GM19463 (cell line): Measurements from ENCODE around the gene CD101.
A peak's percentile ranks its signal among the peaks of the same experiment; 100 is the strongest.
"Not testable (repeated sequence)": the region's sequence is repeated elsewhere in the genome, so short reads cannot be mapped to it uniquely, and the experiment has no call there.

Experiments
- ATAC-seq: cut with Tn5 transposase; IDR thresholded peaks from one replicate; pipeline ENCODE4 v1.9.1; 2021; ENCODE audit warnings: mild to moderate bottlenecking, moderate library complexity; ENCODE audit not compliant: unreplicated experiment

CD101 gene, protein sequence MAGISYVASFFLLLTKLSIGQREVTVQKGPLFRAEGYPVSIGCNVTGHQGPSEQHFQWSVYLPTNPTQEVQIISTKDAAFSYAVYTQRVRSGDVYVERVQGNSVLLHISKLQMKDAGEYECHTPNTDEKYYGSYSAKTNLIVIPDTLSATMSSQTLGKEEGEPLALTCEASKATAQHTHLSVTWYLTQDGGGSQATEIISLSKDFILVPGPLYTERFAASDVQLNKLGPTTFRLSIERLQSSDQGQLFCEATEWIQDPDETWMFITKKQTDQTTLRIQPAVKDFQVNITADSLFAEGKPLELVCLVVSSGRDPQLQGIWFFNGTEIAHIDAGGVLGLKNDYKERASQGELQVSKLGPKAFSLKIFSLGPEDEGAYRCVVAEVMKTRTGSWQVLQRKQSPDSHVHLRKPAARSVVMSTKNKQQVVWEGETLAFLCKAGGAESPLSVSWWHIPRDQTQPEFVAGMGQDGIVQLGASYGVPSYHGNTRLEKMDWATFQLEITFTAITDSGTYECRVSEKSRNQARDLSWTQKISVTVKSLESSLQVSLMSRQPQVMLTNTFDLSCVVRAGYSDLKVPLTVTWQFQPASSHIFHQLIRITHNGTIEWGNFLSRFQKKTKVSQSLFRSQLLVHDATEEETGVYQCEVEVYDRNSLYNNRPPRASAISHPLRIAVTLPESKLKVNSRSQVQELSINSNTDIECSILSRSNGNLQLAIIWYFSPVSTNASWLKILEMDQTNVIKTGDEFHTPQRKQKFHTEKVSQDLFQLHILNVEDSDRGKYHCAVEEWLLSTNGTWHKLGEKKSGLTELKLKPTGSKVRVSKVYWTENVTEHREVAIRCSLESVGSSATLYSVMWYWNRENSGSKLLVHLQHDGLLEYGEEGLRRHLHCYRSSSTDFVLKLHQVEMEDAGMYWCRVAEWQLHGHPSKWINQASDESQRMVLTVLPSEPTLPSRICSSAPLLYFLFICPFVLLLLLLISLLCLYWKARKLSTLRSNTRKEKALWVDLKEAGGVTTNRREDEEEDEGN

DNA sequence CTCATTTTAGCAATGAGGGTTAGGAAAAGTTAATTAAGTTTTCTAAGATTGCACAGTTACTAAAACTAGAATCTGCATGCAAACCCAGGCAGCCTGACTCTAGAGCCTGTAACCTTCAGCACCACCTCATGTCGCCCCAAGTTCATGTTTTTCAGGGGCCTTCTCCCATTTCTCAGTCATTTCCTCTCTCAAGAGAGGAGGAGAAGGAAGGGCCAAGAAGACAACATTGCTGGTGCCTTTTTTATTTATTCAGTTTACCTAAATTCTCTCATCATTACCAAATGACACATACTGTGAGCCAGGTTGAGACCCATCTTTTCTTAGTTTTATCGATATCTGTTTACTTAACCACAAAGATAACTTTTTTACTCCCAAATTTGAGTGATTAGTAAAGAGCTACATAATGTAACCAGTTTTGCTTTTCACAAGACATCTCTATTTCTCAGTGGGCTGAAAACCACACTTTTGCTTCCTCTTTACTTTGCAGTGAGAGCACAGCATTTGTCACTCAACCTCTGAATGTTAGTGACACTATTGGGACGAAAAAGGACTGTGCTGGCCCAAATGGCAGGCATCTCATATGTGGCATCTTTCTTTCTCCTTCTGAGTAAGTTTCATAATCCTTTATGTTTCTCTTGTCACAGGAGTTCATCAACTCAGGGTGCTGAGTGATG, at the start of gene CD101:
Gene CD101, plus strand, starts transcription at position 507 of the 674 bp plus-strand sequence. Its CDS starts 58 bp downstream, at position 565.
- ATAC-seq, result peak; percentile 90

DNA sequence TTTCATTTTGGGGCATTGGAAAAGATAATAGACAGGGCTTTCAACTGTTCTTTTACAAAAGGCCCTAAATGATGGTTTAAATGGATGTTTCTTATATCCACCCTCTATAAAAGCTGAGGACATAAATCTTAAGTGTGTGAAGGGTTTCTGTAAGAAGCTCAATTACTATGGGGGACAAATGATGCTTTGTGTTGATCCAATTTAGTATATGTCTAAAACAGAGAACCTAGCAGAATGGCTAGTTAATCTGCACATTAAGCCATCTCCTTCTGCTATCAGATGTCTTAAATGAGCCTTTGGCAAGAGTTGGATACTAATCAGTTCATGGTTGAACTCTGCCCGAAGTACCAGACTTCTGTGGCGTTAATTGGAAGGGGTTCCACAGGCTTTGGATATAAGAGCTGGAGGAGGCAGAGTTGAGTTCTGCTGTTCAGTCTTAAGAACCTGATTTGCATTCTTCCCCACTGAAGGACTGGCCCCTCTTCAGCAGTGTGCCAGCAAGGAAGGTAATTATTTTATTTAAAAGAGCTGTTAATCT, 48.8 kb upstream of the CD101 start:
- ATAC-seq, result no peak

DNA sequence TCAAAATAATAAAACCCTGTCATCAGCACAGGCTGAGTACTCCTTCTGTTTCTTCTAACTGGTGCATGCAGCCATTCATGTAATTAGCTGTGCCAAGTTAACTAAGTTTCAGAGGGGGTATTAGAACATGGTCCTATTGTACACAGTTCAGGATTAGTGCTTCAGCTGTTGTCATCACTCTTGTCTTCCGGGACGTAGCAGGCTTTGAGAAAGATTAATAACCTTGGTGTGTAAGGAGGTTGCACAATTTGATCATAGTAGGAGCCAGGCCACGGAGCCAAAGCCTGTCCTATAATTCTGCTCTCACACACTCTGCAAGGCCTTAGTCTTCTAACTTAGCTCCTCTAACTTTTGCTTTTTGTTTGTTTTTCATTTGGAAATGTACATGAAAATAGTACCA, 47.1 kb upstream of the CD101 start:
- no peak for ATAC-seq

GRCh38 chr1:116956378-116956777, 45.2 kb upstream of the CD101 start:
- ATAC-seq, result no peak

GRCh38 chr1:116957646-116958045, 43.9 kb upstream of the CD101 start:
- ATAC-seq, result no peak

- ATAC-seq, result no peak
Measured at GRCh38 chr1:116958110-116958509, 43.5 kb upstream of the CD101 start.

- ATAC-seq, result no peak
Measured at GRCh38 chr1:116958977-116959376, 42.6 kb upstream of the CD101 start.

DNA sequence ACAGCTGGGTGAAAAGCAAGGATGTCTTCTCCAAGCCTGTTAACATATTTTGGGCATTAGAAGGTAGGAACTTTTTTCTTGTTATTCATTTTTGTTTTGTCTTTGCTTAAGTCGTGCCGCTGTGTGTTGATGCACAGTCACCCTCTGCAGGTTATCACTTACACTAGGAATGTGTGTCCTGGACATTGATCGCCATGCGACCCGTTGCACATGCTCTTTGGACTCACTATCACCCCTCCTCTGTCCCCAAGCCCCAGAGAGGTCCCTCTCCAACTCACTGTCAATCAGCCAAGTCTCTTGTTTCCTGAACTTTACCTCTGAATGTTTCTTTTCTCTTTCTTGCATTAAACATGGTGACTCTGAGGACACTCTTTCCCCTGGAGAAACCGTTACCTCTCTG, 40.0 kb upstream of the CD101 start:
- no peak for ATAC-seq

DNA sequence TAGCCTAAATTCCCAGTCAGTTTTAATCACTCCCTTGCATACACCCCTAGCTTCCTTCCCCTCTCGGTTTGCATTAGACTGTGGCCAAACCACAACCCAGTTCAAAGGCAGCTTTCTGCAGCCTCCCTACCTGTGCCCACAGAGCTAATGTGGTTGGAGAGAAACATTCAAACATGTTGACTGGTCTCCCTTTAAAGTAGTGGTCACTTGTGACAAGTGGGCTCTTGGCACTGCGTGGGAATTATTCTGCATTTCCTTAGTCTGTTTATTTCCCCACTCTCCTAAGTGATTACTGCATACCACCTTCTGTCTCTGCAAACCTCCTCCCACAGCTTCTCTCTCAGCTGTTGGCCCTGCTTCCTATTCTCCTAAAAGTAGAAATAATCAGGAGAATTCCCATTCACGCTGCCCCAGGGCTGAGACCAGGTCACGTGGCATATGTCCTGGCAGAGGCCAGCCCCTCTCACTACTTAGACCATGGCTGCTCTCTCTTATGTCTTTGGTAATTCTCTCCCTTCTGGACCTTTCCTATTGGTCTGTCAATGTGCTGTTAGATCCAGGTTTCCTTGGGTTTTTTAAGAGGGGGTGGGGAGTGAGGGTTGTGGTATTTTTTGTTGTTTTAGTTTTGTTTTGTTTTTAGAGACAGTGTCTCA, 38.4 kb upstream of the CD101 start:
- no peak for ATAC-seq

- no peak for ATAC-seq
Measured at GRCh38 chr1:116966791-116967190, 34.8 kb upstream of the CD101 start.

DNA sequence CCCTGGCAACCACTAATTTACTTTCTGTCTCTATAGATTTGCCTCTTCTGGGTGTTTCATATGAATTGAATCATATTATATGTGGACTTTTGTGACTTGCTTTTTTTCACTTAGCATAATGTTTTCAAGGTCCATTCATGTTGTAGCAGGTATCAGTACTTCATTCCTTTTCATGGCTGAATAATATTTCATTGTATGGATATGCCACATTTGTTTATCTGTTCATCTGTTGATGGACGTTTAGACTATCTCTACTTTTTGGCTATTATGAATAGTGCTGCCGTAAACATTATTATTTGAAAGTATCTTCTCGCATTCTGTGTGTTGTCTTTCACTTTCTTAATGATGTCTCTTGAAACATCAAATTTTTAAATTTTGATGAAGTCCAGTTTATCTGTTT, 32.8 kb upstream of the CD101 start:
- ATAC-seq, result no peak

- no peak for ATAC-seq
Measured at GRCh38 chr1:116971258-116971860, 30.2 kb upstream of the CD101 start.

DNA sequence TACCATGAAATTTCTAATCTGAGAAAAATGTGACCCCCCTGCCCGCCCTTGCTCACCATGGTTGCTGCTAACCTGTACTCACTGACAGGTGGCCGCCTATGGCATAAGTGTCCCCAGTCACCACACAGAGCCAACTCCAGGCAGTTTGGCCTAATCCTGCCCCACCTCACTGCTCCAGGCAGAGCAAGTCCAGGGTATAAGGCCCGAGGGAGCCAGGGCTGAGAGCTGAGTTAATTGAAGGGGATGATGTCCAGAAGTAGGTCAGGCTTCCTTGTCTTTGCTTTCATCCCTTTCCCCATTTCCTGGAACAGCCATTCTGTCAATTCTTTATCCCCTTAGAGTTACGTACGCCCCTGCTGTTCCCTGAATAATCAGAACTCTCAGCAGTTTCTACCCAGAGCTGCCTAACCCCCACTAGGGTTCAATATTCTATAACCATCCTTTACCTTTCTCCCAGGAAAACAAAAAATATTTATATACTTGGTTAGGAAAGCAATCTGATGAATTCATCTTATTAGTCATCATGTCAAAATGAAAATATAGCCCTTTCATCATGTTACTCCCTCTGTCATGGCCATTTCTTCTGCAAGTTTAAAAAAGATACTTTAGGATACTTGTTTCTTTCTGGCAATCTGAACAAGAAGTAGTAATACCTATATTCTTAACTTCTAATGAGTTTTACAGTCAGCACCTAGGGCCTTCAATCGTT, 29.4 kb upstream of the CD101 start:
- ATAC-seq, result no peak

- no peak for ATAC-seq
Measured at GRCh38 chr1:116972674-116973030, 28.9 kb upstream of the CD101 start.

- not testable (repeated sequence) for ATAC-seq
Measured at GRCh38 chr1:116980309-116980708, 21.3 kb upstream of the CD101 start.

- no peak for ATAC-seq
Measured at GRCh38 chr1:116981521-116982037, 20.0 kb upstream of the CD101 start.

- no peak for ATAC-seq
Measured at GRCh38 chr1:116982319-116983004, 19.1 kb upstream of the CD101 start.

GRCh38 chr1:116983112-116983511, 18.4 kb upstream of the CD101 start:
- ATAC-seq, result no peak

- no peak for ATAC-seq
Measured at GRCh38 chr1:116983678-116984077, 17.9 kb upstream of the CD101 start.
